HepG2 (cell line): ENCODE data around the gene PSMA7. TPM values are rescaled to one million over a fixed set of nuclear protein-coding genes. Genes with fewer than 3 reads are reported as not detected.
"Not testable (repeated sequence)": the region's sequence is repeated elsewhere in the genome, so short reads cannot be mapped to it uniquely, and the experiment has no call there.

Experiments
- ARID5B ChIP-seq: IDR thresholded peaks from 2 replicates; pipeline ENCODE4 v1.4.0; 2020; ENCODE audit warnings: mild to moderate bottlenecking, missing genetic modification reagents
- CBX5 ChIP-seq: sonication (generic); formaldehyde crosslinking; IDR thresholded peaks from 2 replicates; pipeline ENCODE4 v1.4.0; 2020; ENCODE audit warnings: missing genetic modification reagents, borderline replicate concordance
- FOXK1 ChIP-seq: sonication (generic); formaldehyde crosslinking; IDR thresholded peaks from 2 replicates; pipeline ENCODE4 v1.4.0; 2020; ENCODE audit warnings: low read depth, missing genetic modification reagents, borderline replicate concordance
- FOXP1 ChIP-seq, 2 experiments: fragments of 450-650 bp in 1 of 2; IDR thresholded peaks; 2 replicates each; pipeline ENCODE4 v1.6.1; 2017 to 2018; ENCODE audit warnings: antibody characterized with exemption in 1 of 2
- HMG20A ChIP-seq: IDR thresholded peaks from 2 replicates; pipeline ENCODE4 v1.6.1; 2016; ENCODE audit warnings: borderline replicate concordance
- ISL2 ChIP-seq: sonication (generic); formaldehyde crosslinking; IDR thresholded peaks from 2 replicates; pipeline ENCODE4 v1.5.0; 2020; ENCODE audit warnings: missing genetic modification reagents
- MAFF ChIP-seq: IDR thresholded peaks from 2 replicates; pipeline ENCODE4 v1.6.1; 2011; ENCODE audit warnings: low read depth, low read length, improper control_type of control experiment
- SAP130 ChIP-seq: IDR thresholded peaks from 2 replicates; pipeline ENCODE4 v1.6.1; 2016; ENCODE audit warnings: low read depth
- SKI ChIP-seq: fragments of 450-650 bp; IDR thresholded peaks from one replicate; pipeline ENCODE4 v1.6.1; 2018; ENCODE audit warnings: mild to moderate bottlenecking; ENCODE audit not compliant: partially characterized antibody
- TEAD3 ChIP-seq: optimal IDR thresholded peaks from 2 replicates; pipeline ENCODE3; 2016; ENCODE audit warnings: borderline replicate concordance
- THAP11 ChIP-seq: IDR thresholded peaks from 2 replicates; pipeline ENCODE4 v1.6.1; 2016; ENCODE audit warnings: missing biosample characterization, missing genetic modification reagents
- THRA ChIP-seq: sonication (generic); formaldehyde crosslinking; IDR thresholded peaks from 2 replicates; pipeline ENCODE4 v1.4.0; 2020; ENCODE audit warnings: missing genetic modification reagents, borderline replicate concordance
- ZBTB7B ChIP-seq: sonication (generic); formaldehyde crosslinking; IDR thresholded peaks from 2 replicates; pipeline ENCODE4 v1.4.0; 2020; ENCODE audit warnings: missing genetic modification reagents
- ZFX ChIP-seq: sonication (generic); formaldehyde crosslinking; IDR thresholded peaks from 2 replicates; pipeline ENCODE4 v1.4.0; 2020; ENCODE audit warnings: mild to moderate bottlenecking, low read depth, missing genetic modification reagents, moderate library complexity
- ZNF292 ChIP-seq: sonication (generic); formaldehyde crosslinking; IDR thresholded peaks from 2 replicates; pipeline ENCODE4 v1.8.1; 2022; ENCODE audit warnings: mild to moderate bottlenecking, low read depth, missing genetic modification reagents, borderline replicate concordance
- ZNF460 ChIP-seq: sonication (generic); formaldehyde crosslinking; IDR thresholded peaks from 2 replicates; pipeline ENCODE4 v1.5.1; 2020; ENCODE audit warnings: missing genetic modification reagents, mild to moderate bottlenecking, borderline replicate concordance
- ZNF644 ChIP-seq: IDR thresholded peaks from 2 replicates; pipeline ENCODE4 v1.6.1; 2016; ENCODE audit warnings: low read depth
- ZNF770 ChIP-seq: sonication (generic); formaldehyde crosslinking; IDR thresholded peaks from 2 replicates; pipeline ENCODE4 v1.5.0; 2020; ENCODE audit warnings: mild to moderate bottlenecking, missing genetic modification reagents
- polyA plus RNA-seq, 8 experiments: library from polyadenylated mRNA; depleted of rRNA in 3 of 8; stranded (reverse) in 7 of 8; unstranded in 1 of 8; fragments of >200 nt; fragmentation: Illumina TruSeq in 4 of 8; extraction: Trizol in 4 of 8; gene quantifications; 2 replicates each; pipeline versions ENCODE4 v1.2.1 to v1.2.3, GENCODE V29; 2011 to 2016; ENCODE audit warnings: low read depth in 4 of 8, missing spikeins in 1 of 8, mixed read lengths in 1 of 8; ENCODE audit not compliant: insufficient read depth in 1 of 8
- total RNA-seq, 5 experiments: library from RNA; depleted of rRNA; stranded (reverse); fragments of >200 nt; fragmentation: Illumina TruSeq; extraction: Trizol; gene quantifications; 2 replicates each; pipeline ENCODE4 v1.2.3, GENCODE V29; 2016; ENCODE audit warnings: low read depth in 1 of 5
- TF ChIP-seq, protein P1 (sequence below): IDR thresholded peaks from 2 replicates; pipeline ENCODE4 v1.6.1; 2016; ENCODE audit warnings: mild to moderate bottlenecking

Gene PSMA7
- total and polyA plus RNA-seq, 2 of the 13 experiments (the other 11 are each of a cell fraction or from before 2014, with no cell fraction given): 531 to 631 TPM

- TF ChIP-seq ZNF460 (CRISPR knock-in tag) (peak; percentile 73), SAP130 (CRISPR knock-in tag) (peak; percentile 64; the same call in 1 of the 2 replicates), THAP11 (peak; percentile 28; the same call in 1 of the 2 replicates), ARID5B (CRISPR knock-in tag) (peak; percentile 74), ZNF292 (CRISPR knock-in tag) (peak; percentile 55; the same call in 1 of the 2 replicates), THRA (CRISPR knock-in tag) (peak; percentile 99), ISL2 (CRISPR knock-in tag) (0 out of 2 replicates have a peak, but pooled peaks have one; percentile 19), ZNF770 (peak; percentile 100), ZNF644 (CRISPR knock-in tag) (peak; percentile 51; the same call in 1 of the 2 replicates), SKI (peak; percentile 52), MAFF (0 out of 2 replicates have a peak, but pooled peaks have one; percentile 49), HMG20A (CRISPR knock-in tag) (peak; percentile 50; the same call in 1 of the 2 replicates), CBX5 (CRISPR knock-in tag) (peak; percentile 48; the same call in 1 of the 2 replicates), ZFX (peak; percentile 15; the same call in 1 of the 2 replicates), ZBTB7B (CRISPR knock-in tag) (peak; percentile 58; the same call in 1 of the 2 replicates), TEAD3 (peak; percentile 60), FOXP1 (CRISPR knock-in tag; IDR thresholded peaks at IDR 0.05) (peak; percentile 59; the same call in 1 of the 2 replicates), FOXK1 (peak; percentile 76; the same call in 1 of the 2 replicates)
- TF ChIP-seq FOXP1 (IDR thresholded peaks at IDR 0.05): not testable (repeated sequence)
- TF ChIP-seq, protein P1, sequence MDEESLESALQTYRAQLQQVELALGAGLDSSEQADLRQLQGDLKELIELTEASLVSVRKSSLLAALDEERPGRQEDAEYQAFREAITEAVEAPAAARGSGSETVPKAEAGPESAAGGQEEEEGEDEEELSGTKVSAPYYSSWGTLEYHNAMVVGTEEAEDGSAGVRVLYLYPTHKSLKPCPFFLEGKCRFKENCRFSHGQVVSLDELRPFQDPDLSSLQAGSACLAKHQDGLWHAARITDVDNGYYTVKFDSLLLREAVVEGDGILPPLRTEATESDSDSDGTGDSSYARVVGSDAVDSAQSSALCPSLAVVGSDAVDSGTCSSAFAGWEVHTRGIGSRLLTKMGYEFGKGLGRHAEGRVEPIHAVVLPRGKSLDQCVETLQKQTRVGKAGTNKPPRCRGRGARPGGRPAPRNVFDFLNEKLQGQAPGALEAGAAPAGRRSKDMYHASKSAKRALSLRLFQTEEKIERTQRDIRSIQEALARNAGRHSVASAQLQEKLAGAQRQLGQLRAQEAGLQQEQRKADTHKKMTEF (CRISPR knock-in tag): peak; percentile 35; the same call in 1 of the 2 replicates
These were observed 27.3 kb downstream of the PSMA7 start (continued) for GRCh38 chr20:62115800-62116407.
